ENCODE measurements around the gene NID1.

The NID1 gene

GRCh38 chr1:236065509-236066005 is 667 bp upstream of the NID1 start:
- peak; percentile 4 for DNase-seq

- DNase-seq: peak; percentile 46
Measured at GRCh38 chr1:236063919-236064673, 794 bp downstream of the NID1 start.

GRCh38 chr1:236063551-236063918 is 1.4 kb downstream of the NID1 start:
- no peak for DNase-seq

- DNase-seq: no peak
Measured at GRCh38 chr1:236060286-236060685, 4.6 kb downstream of the NID1 start.

- DNase-seq: no peak
Measured at GRCh38 chr1:236059011-236059410, 5.9 kb downstream of the NID1 start.

GRCh38 chr1:236058141-236058934 is 6.6 kb downstream of the NID1 start:
- DNase-seq: no peak

- no peak for DNase-seq
Measured at GRCh38 chr1:236057546-236057945, 7.3 kb downstream of the NID1 start.

GRCh38 chr1:236052232-236052993 is 12.5 kb downstream of the NID1 start:
- DNase-seq: no peak

- no peak for DNase-seq
Measured at GRCh38 chr1:236051242-236051791, 13.6 kb downstream of the NID1 start.

- no peak for DNase-seq
Measured at GRCh38 chr1:236045771-236046170, 19.1 kb downstream of the NID1 start.

GRCh38 chr1:236044341-236044740 is 20.5 kb downstream of the NID1 start:
- DNase-seq: no peak

- DNase-seq: no peak
Measured at GRCh38 chr1:236041631-236042618, 23.0 kb downstream of the NID1 start.

GRCh38 chr1:236039740-236040685 is 24.9 kb downstream of the NID1 start:
- no peak for DNase-seq

- DNase-seq: no peak
Measured at GRCh38 chr1:236038034-236038433, 26.9 kb downstream of the NID1 start.

- no peak for DNase-seq
Measured at GRCh38 chr1:236035681-236036101, 29.2 kb downstream of the NID1 start.

- DNase-seq: no peak
Measured at GRCh38 chr1:236033336-236033735, 31.6 kb downstream of the NID1 start.

- DNase-seq: no peak
Measured at GRCh38 chr1:236030534-236030933, 34.4 kb downstream of the NID1 start.

- DNase-seq: no peak
Measured at GRCh38 chr1:236029428-236029940, 35.4 kb downstream of the NID1 start.

GRCh38 chr1:236027104-236027503 is 37.8 kb downstream of the NID1 start:
- no peak for DNase-seq

GRCh38 chr1:236025836-236026235 is 39.1 kb downstream of the NID1 start:
- no peak for DNase-seq

All from stimulated activated CD4-positive, alpha-beta T cell treated with anti-CD3 and anti-CD28 coated beads, Interleukin-15, amount 100 ng/mL, for 24 hours (primary cell).